Measurements from ENCODE around the gene PCNX2.
A peak's percentile ranks its signal among the peaks of the same experiment; 100 is the strongest.
"Not testable (repeated sequence)": the region's sequence is repeated elsewhere in the genome, so short reads cannot be mapped to it uniquely, and the experiment has no call there.

PCNX2 gene

GRCh38 chr1:233217832-233218231, 77.7 kb downstream of the PCNX2 start:
- DNase-seq: no peak

- DNase-seq: no peak
Measured at GRCh38 chr1:233216009-233216408, 79.5 kb downstream of the PCNX2 start.

- no peak for DNase-seq
Measured at GRCh38 chr1:233215135-233215760, 80.3 kb downstream of the PCNX2 start.

- no peak for DNase-seq
Measured at GRCh38 chr1:233211595-233211994, 83.9 kb downstream of the PCNX2 start.

GRCh38 chr1:233211106-233211505, 84.4 kb downstream of the PCNX2 start:
- DNase-seq: no peak

- no peak for DNase-seq
Measured at GRCh38 chr1:233209481-233209880, 86.0 kb downstream of the PCNX2 start.

- DNase-seq: no peak
Measured at GRCh38 chr1:233208687-233209086, 86.8 kb downstream of the PCNX2 start.

- no peak for DNase-seq
Measured at GRCh38 chr1:233197940-233198339, 97.6 kb downstream of the PCNX2 start.

- no peak for DNase-seq
Measured at GRCh38 chr1:233193741-233194140, 101.8 kb downstream of the PCNX2 start.

- no peak for DNase-seq
Measured at GRCh38 chr1:233190987-233191386, 104.5 kb downstream of the PCNX2 start.

GRCh38 chr1:233189526-233189925, 106.0 kb downstream of the PCNX2 start:
- DNase-seq: no peak

GRCh38 chr1:233188061-233188460, 107.5 kb downstream of the PCNX2 start:
- DNase-seq: no peak

GRCh38 chr1:233183226-233184020, 112.1 kb downstream of the PCNX2 start:
- no peak for DNase-seq

GRCh38 chr1:233182587-233182986, 112.9 kb downstream of the PCNX2 start:
- DNase-seq: no peak

GRCh38 chr1:233180641-233181364, 114.7 kb downstream of the PCNX2 start:
- DNase-seq: no peak

GRCh38 chr1:233179638-233180037, 115.9 kb downstream of the PCNX2 start:
- DNase-seq: not testable (repeated sequence)

- DNase-seq: peak; percentile 6
Measured at GRCh38 chr1:233172201-233172600, 123.3 kb downstream of the PCNX2 start.

GRCh38 chr1:233170741-233171140, 124.8 kb downstream of the PCNX2 start:
- no peak for DNase-seq

- DNase-seq: no peak
Measured at GRCh38 chr1:233168384-233168783, 127.1 kb downstream of the PCNX2 start.

- DNase-seq: no peak
Measured at GRCh38 chr1:233166896-233167295, 128.6 kb downstream of the PCNX2 start.

GRCh38 chr1:233163696-233164095, 131.8 kb downstream of the PCNX2 start:
- no peak for DNase-seq

- no peak for DNase-seq
Measured at GRCh38 chr1:233158322-233158721, 137.2 kb downstream of the PCNX2 start.

GRCh38 chr1:233157245-233157644, 138.3 kb downstream of the PCNX2 start:
- no peak for DNase-seq

GRCh38 chr1:233151861-233152260, 143.7 kb downstream of the PCNX2 start:
- DNase-seq: no peak
